GM12874 (cell line): Measurements from ENCODE around the gene SEPTIN14.

Experiments used
- TF ChIP-seq, protein P1 (sequence below): IDR thresholded peaks from 2 replicates; pipeline ENCODE4 v1.5.1; 2011; ENCODE audit warnings: low read depth, mild to moderate bottlenecking, control low read depth, low read length, moderate library complexity; ENCODE audit not compliant: insufficient read depth

Gene SEPTIN14

DNA sequence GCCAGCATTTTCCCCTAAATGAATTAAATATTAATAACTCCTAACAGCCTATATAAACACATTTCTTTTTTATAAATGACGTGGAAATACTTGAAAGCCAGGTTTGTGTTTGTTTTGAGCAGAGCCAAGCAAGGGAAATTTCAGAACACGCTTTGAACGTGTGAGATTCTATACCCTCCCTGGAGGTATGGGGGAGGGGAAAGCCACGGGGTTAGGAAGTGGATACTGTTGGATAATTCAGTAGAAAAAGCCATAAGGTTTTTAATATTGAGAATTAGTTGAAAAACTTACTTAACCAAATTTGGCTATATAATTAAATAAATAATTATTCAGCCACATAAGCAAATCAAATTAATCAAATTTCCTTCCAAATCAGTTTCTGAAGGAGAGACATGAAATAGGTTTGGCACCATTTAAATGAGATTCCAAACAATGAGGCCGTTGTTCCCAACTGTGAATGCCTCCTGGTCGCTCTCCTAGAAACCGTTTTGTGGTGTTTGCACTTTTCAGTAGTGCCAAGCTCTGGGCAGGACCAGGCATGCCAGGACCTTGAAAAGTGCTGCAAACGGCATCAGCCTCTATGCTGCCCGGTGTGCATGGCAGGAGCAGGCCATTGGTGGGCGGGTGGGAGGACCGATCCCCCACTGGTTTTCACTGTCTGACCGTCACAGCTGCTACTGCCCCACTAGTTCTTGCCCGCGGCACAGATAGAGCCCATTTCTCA is 88.1 kb downstream of the SEPTIN14 start:
- TF ChIP-seq, protein P1, sequence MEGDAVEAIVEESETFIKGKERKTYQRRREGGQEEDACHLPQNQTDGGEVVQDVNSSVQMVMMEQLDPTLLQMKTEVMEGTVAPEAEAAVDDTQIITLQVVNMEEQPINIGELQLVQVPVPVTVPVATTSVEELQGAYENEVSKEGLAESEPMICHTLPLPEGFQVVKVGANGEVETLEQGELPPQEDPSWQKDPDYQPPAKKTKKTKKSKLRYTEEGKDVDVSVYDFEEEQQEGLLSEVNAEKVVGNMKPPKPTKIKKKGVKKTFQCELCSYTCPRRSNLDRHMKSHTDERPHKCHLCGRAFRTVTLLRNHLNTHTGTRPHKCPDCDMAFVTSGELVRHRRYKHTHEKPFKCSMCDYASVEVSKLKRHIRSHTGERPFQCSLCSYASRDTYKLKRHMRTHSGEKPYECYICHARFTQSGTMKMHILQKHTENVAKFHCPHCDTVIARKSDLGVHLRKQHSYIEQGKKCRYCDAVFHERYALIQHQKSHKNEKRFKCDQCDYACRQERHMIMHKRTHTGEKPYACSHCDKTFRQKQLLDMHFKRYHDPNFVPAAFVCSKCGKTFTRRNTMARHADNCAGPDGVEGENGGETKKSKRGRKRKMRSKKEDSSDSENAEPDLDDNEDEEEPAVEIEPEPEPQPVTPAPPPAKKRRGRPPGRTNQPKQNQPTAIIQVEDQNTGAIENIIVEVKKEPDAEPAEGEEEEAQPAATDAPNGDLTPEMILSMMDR: no peak

DNA sequence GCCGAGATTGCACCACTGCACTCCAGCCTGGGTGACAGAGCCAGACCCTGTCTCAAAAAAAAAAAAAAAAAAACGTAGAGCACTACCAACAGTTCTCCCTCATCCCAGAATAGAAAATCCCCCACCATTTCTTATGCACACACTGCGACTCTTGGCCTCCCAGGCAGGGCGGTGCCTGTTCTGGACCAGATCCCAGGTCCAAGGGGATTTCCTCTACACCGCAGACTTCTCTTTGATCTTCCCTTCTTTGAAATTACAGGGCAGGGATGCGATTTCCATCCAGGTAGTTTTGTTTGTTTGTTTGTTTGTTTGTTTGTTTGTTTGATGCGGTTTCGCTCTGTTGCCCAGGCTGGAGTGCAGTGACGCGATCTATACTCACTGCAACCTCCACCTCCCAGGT is 91.8 kb downstream of the SEPTIN14 start:
- TF ChIP-seq, protein P1: no peak
